GM19023 (cell line): ENCODE data around the gene ADGRD1.

Experiments used
- ATAC-seq: cut with Tn5 transposase; IDR thresholded peaks from one replicate; pipeline ENCODE4 v1.9.1; 2021; ENCODE audit warnings: mild to moderate bottlenecking, moderate library complexity; ENCODE audit not compliant: unreplicated experiment

The ADGRD1 gene

GRCh38 chr12:131142891-131143657 is 189.4 kb downstream of the ADGRD1 start:
- no peak for ATAC-seq

GRCh38 chr12:131146173-131146675 is 192.5 kb downstream of the ADGRD1 start:
- no peak for ATAC-seq

- ATAC-seq, result no peak
Observed at GRCh38 chr12:131147293-131147692, 193.6 kb downstream of the ADGRD1 start.

GRCh38 chr12:131147894-131148293 is 194.2 kb downstream of the ADGRD1 start:
- no peak for ATAC-seq

- no peak for ATAC-seq
Observed at GRCh38 chr12:131151558-131152345, 198.0 kb downstream of the ADGRD1 start.

- no peak for ATAC-seq
Observed at GRCh38 chr12:131152587-131152986, 198.9 kb downstream of the ADGRD1 start.

GRCh38 chr12:131153016-131153415 is 199.3 kb downstream of the ADGRD1 start:
- no peak for ATAC-seq

GRCh38 chr12:131153956-131154355 is 200.2 kb downstream of the ADGRD1 start:
- ATAC-seq, result no peak

- no peak for ATAC-seq
Observed at GRCh38 chr12:131155131-131155530, 201.4 kb downstream of the ADGRD1 start.

- ATAC-seq, result no peak
Observed at GRCh38 chr12:131157743-131158142, 204.0 kb downstream of the ADGRD1 start.

GRCh38 chr12:131159660-131160059 is 206.0 kb downstream of the ADGRD1 start:
- no peak for ATAC-seq

- ATAC-seq, result no peak
Observed at GRCh38 chr12:131162113-131162512, 208.4 kb downstream of the ADGRD1 start.

GRCh38 chr12:131163189-131163738 is 209.6 kb downstream of the ADGRD1 start:
- ATAC-seq, result no peak

GRCh38 chr12:131164096-131164872 is 210.6 kb downstream of the ADGRD1 start:
- no peak for ATAC-seq

- ATAC-seq, result no peak
Observed at GRCh38 chr12:131166717-131167116, 213.0 kb downstream of the ADGRD1 start.

GRCh38 chr12:131167334-131167733 is 213.6 kb downstream of the ADGRD1 start:
- no peak for ATAC-seq

- ATAC-seq, result no peak
Observed at GRCh38 chr12:131171029-131171428, 217.3 kb downstream of the ADGRD1 start.

- no peak for ATAC-seq
Observed at GRCh38 chr12:131174901-131175300, 221.2 kb downstream of the ADGRD1 start.

GRCh38 chr12:131176266-131176665 is 222.6 kb downstream of the ADGRD1 start:
- ATAC-seq, result no peak

- ATAC-seq, result no peak
Observed at GRCh38 chr12:131176926-131177325, 223.2 kb downstream of the ADGRD1 start.

- no peak for ATAC-seq
Observed at GRCh38 chr12:131177599-131177998, 223.9 kb downstream of the ADGRD1 start.
